GM12874 (cell line): ENCODE data around the gene CAD.

Experiments used
- TF ChIP-seq, protein P1 (sequence below): IDR thresholded peaks from 2 replicates; pipeline ENCODE4 v1.5.1; 2011; ENCODE audit warnings: low read depth, mild to moderate bottlenecking, control low read depth, low read length, moderate library complexity; ENCODE audit not compliant: insufficient read depth

CAD gene

DNA sequence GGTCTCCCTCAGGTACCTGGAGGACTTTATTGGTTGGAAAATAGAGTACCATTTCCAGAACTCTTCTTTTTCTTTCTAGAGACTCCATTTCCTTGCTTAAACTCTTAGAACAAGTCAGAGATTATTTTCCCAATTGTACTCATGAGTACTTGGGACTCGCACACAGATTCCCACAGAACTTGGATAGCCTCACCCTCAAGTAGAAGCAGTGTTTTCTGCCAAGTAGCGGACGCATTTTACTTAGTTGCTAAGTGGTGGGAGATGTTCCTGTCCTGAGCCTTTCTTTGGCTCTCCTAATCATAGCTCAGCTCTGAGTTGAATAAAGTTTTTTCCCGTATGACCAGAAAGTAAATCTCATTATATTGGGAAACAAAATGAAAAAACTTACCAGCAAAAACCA is 28.5 kb downstream of the CAD start:
- TF ChIP-seq, protein P1, sequence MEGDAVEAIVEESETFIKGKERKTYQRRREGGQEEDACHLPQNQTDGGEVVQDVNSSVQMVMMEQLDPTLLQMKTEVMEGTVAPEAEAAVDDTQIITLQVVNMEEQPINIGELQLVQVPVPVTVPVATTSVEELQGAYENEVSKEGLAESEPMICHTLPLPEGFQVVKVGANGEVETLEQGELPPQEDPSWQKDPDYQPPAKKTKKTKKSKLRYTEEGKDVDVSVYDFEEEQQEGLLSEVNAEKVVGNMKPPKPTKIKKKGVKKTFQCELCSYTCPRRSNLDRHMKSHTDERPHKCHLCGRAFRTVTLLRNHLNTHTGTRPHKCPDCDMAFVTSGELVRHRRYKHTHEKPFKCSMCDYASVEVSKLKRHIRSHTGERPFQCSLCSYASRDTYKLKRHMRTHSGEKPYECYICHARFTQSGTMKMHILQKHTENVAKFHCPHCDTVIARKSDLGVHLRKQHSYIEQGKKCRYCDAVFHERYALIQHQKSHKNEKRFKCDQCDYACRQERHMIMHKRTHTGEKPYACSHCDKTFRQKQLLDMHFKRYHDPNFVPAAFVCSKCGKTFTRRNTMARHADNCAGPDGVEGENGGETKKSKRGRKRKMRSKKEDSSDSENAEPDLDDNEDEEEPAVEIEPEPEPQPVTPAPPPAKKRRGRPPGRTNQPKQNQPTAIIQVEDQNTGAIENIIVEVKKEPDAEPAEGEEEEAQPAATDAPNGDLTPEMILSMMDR = no peak

DNA sequence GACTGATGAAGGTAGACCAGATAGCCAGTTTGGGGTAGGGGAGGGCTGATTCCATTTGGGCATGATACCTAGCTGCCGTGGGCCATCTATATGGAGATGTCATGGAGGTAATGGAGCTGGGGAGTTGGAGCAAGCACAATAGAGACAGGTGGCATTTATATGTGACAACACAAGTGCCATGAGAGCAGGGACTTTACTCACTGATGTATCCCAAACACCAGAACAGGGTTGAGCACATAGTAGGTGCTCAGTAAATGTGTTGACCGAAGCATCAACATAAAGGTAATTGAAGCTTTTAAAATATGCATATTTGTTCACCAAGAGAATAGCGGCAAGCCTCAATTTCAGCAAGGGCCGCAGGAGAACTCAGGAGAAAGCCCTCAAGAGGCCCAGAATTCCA is 30.7 kb downstream of the CAD start:
- TF ChIP-seq, protein P1 = no peak

DNA sequence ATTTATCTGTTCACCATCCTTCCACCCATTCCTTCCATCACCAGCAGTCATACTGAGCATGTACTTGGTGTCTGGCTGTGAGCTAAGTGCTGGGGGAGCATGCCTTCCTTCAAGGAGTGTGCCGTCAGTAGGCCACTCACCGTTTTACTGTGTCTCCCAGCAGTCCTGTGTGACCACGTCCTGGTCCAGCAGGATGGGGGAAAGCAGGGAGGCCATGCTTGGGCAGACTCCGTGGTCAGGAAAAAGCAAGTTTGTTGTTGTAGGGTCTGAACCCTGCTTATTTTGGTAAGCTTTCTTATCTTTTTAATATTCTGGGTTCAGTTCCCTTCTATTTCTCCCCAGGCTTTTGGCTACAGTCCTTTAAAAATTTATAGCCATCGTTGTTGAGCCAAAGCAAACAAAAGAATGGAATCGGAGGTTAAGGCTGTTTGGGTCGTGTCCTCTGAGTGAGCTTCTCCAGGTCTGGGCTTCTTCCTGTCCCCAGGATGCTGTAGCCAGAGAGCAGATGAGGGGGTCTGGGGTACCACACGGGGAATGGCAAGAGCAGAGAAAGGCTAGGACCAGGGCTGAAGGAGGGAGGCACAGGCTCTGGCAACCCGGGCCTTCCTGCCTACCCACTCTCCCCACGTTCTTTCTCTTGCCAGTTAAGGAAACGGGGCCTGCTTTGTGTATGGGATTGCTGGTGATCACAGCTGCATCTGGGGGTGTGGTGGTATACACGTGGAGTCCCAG is 32.2 kb downstream of the CAD start:
- TF ChIP-seq, protein P1 = no peak

DNA sequence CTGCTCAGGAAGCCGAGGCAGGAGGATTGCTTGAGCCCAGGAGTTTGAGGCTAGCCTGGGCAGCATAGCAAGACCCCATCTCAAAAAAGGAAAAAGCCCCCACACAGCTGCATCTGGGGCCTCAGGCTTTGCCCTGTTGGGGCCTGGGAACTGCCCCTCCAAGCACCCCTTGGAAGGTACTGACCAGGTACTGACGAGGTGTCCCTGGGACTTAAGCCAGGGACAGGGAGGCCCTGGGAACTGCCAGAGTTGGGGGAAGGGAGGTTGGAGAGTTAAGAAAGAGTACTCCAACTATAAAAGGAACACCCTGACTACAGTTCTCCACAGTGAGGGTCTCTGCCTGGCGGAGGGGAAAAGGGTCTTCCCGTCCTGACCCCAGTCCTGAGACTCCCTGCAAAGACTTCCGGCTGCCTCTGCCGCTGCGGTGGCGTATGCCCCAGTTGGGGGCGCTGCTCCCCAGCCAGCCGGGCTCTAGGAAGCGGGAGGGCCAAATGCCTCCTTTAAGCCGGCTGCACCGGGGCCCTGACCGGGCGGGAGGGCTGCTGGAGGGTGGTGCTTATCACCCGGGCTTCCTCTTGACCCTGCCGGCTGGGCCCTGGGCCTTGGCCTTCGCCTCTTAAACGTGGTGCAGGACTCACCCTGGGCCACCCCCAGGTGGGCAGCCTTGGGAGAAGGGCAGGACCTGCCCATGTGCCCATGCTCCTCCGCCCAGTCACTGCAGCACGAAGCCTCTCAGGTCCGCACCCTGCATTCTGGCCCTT is 32.9 kb downstream of the CAD start:
- TF ChIP-seq, protein P1 = peak; percentile 77

DNA sequence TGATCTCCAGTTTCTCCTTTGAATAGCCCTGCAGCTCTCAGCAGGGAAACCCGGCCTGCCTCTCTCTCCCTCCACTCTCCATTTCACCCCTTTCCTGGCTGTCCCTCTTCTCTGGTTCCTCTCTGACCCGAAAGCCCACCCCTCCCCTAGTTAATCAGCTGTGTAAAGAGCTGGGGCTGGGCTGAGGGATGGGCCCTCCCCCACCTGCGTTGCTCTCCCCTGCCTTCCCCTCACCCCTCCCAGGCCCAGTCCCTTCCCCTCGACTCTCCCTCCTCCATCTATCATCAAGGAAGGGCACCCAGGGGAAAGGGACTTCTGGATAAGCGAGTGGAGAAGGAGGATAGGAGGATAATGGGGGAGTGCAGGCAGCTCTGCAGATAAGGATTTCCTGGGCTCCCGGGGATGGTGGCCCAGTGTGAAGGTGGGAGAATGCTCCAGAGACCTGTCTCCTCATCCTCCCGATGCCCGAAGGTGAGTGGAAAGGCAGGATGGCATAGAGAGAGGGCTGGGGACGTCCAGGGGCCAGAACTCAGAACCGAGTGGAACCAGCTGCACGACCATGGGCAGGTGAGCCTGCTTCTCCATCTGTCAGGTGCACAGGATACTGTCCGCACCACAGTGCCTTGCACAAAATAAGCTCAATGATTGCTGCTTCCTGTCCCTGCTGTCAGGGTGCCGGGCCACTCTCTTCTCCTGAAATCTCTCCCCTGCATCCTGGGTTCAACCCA is 33.6 kb downstream of the CAD start:
- TF ChIP-seq, protein P1 = no peak

DNA sequence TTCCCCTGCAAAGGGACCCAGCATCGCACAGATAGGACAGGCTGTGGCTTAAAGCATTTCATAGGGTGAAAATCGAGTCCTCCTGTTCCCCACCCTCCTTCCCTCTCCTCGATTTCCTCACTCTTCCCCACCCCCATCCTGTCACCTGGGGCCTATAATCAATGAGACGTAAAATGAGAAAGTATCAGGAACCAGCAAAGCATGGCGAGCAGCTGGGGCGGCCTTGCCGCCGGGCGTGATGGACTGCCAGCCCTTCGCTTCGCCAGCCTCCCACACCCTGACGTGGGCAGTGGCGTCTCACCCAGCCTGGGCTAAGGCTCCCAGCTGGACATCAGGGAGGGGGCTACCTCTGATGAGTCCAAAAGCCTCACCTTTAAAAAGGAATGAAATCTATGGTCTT is 34.6 kb downstream of the CAD start:
- TF ChIP-seq, protein P1 = no peak

DNA sequence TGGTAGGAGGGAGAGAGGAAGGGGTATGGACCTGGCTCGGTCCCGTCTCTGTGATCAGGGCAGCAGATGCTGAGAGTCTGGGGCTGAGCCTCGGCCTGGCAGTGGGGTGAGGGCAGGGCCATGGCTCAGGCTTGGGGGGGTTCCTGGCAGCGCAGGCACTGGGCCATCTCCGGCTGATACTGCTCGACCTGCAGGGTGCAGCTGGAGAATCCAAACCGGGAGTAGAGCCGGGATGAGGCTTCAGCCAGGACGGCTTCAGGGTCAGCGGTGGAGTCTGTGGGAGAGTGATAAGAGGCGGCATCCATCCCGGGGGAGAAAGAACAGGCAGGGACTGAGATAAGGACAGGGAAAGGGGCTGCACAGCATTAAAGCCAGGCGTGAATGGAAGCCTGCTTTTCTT is 38.0 kb downstream of the CAD start:
- TF ChIP-seq, protein P1 = no peak
